Medulla oblongata (tissue), 1 donor: ENCODE data around the gene KIRREL3.

Experiments used
- DNase-seq: peaks from one replicate; pipeline ENCODE4 v3.0.0-alpha.2; 2015; ENCODE audit errors: extremely low spot score

Gene KIRREL3

DNA sequence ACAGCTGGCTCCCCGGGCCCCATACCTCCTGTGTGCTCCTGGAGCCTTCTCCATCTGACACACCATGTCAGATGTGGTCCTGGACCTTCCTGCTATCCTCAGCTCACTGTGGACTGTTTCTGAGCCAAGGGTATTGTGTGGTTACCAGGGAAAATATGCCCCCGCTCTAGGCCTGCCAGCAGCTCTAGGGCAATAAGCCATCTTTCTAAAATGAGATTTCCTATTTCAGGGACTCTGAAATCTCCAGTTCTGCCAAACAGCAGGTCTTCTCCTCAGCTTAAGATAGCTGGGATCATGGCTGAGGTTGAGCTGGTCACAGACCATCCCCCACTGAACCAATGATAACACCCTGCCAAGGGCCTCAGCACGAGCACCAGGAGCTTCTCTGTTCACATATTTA, 417.5 kb downstream of the KIRREL3 start:
- DNase-seq, result no peak

DNA sequence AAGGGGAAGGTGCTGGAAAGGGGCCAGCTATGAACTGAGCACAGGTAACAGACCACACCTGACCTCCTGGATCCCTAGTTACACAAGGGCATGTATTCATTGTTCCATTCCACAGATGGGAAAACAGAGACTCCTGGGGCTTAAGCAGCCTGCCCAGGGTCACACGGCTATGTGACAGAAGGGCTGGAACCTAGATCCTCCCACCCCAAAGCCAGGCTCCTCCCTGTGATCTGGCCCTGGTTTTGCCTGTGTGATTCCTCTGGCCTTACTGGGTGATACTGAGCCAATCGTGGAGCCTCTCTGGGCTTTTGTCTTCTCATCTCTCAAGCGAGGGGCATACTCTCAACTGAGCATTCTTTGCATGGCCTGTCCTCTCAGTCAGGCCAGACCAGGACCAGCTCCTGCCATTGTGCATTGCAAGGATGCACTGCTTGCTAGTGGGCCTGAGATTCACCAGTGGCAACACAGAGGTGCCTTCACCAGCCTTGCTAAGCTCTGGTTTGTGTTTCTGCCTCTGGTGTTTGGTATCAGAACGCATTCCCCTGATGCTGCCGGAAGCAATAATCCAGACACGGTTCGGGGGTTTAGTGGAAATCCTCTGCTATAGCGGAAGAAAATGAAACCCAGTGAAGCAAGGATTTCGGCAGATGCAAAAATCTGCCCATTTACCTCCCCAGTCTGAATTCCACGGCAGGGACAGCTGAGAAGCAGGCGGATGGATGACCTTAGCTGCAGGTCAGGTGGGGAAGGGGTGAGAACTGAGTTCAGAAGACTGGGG, 418.5 kb downstream of the KIRREL3 start:
- no peak for DNase-seq

DNA sequence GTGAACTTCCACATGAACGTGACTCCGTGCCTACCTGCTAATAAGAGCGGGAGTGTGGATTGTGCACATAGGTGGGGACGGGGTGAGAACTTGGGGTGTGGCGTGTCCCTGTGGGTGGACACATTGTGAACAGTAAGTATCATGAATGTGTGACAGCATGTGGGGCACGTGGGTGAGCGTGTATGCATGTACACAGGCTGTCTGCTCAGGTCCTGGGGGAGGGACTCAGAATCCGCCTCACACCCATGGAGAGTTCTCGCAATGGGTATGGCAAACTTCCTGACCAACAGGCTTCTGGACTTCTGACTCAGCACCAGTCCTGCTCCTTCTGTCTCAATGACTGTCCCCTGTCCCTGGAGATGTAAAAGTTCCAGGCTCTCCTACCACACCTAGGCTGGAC, 422.1 kb downstream of the KIRREL3 start:
- DNase-seq, result no peak

DNA sequence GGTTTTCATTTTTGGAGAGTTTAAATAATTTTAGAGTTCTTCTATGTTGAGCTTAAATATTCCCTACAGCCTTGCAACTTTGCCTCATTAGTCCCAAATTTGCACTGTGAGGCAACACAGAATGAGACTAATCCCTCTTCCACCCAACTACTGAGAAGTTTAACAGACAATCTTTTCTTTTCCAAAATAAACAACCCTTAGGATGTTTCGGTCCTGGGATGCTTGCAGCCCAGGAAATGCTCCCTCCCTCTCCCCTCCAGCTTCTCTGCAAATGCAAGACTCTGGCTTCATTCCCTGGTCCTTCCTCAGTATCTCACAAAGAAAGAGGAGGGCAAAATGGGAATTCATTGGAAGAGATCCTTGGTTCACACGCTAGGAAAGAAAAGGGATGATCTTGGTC, 422.5 kb downstream of the KIRREL3 start:
- DNase-seq, result no peak

DNA sequence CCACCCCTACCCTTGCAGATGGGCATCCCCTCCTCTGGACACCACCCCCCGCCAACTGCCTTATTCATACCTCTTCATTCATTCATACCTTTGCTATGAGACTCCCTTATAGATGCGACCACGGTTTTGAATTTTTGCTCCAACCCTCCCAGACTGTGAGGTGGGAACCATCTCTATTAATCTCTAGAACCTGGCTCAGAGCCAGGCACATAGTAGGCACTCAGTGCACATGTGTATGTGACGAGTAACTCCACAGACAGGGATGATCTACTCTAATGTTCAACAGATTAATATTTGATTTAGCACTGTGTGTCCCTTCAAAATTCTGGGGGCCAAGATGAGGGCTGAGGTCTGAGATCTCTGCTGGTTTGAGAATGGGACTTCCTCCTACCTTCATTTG, 424.7 kb downstream of the KIRREL3 start:
- no peak for DNase-seq

DNA sequence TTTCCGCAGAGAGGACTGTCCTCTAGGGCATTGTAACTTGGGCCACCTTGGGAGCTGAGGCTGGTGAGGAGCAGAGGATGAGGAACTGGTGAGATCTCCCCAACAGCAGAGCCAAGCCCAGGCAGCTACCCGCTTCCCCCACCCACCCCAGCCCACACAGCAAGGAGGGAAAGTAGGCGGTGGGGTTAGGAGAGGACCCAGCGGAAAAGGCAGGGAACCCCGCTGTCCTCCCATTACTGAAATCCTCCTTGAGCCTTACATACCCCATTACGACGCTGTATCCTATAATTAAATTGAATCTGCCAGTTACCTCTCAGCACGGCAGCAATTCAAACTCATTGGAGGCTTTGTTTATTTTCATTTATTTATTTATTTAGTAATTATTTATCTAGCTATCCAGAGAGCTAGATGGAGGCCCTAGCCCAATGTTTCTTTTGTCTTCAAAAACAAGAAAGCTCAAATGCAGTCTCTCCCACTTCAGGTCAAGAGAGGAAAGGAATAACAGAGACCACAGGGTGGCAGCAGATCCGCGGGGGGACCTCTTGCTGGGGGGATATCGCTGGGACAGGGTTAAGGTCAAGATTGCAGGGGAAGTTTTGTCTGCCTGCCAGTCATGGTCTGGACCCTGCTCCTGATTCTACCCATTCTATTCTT, 427.1 kb downstream of the KIRREL3 start:
- DNase-seq, result no peak

DNA sequence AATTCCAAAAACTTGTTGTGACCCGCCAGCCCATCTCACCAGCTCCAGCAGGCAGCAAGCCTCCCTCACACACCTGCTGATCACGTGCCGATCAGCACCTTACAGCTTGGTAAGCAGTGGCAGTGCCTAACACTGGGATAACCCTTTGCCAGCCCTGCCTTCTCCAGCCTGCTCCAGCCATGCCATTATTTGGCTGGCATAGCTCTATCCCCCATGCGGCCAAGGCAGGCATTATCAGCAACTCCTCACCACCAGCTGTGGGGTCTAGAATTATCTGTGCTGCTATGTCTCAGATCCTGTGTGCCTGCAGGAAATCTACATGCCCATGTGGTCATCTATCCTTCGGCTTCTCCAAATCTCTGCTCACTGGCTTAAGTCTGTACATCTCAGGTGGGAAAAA, 430.1 kb downstream of the KIRREL3 start:
- no peak for DNase-seq

DNA sequence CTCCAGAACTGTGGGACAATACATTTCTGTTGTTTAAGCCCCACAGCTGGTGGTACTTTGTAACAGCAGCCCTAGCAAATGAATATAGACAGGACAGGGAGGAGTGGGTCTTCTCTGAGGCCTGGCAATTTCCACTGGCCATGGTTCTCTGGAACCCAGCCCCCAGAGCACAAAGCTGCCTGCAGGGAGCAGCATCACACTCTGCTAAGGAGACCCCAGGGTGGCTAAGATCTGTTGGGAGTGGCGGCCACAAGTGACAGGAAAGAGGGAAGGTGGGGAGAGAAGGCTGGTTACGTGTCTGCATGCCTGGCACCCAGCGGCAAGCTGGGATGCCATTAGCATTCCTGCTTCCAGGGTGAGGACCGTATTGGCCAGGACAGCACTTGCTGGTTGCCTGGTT, 433.2 kb downstream of the KIRREL3 start:
- DNase-seq, result no peak

DNA sequence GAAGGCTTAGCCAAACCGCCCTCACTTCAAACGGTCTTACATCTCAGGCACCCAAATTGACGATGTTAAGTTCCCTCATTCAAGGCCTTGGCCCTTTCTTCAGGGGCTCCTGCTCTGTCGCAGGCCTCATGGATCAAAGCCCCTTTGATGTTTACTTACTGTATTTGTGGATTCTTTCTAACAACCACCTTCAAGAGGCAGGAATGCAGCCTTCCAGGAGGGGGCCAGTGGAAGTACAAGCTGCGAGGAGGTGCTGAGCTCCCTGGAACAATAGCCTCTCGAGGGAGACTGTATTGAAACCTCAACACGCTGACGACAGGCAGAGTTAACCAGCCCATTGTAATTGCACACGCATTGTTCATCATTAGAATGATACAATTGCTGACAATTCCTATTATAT, 436.0 kb downstream of the KIRREL3 start:
- DNase-seq, result no peak

DNA sequence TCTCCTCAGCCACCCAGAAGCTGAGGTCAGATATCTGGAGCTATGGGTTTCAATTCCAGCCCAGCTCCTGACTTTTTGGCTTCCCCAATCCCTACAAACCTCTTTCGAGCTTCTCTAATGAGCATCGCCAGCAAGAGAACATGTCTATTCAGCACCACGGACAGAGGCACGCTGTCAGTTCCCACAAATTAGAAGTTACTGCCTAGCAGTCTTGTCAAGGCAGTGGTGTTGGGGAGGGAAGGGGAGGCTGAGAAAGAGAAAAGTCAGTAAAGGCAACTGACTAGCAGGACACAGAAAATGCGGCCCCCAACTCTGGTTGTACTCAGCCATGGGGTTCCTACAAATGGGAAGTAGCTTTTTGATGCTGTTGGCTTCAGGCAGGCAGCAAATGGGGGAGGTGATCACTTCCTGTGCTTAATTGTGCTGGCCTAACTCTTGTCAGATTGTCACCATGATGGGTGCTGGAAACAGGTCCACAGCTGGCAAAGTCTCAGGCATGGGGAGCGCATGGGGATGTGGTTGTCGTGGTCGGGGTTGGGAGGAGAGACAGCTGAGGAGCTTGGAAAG, 439.2 kb downstream of the KIRREL3 start:
- peak; percentile 36 for DNase-seq

DNA sequence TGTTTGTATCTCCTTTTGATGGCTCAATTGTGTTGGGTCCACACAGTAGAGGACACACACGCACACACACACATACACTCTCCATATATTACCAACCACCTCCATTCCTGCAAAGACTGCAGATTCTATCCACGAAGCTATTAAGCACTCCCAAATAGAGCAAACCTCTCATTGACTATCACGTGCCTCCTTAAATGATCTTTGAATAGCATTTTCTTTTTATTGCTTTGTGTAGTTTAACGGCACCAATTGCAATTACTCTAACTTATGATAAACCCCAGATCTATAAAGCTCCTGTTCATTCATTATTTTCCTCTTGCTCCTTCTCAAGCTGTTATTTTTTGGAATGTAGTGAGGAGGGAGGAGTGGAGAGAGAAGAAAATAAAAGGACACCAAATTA, 440.3 kb downstream of the KIRREL3 start:
- DNase-seq, result no peak

DNA sequence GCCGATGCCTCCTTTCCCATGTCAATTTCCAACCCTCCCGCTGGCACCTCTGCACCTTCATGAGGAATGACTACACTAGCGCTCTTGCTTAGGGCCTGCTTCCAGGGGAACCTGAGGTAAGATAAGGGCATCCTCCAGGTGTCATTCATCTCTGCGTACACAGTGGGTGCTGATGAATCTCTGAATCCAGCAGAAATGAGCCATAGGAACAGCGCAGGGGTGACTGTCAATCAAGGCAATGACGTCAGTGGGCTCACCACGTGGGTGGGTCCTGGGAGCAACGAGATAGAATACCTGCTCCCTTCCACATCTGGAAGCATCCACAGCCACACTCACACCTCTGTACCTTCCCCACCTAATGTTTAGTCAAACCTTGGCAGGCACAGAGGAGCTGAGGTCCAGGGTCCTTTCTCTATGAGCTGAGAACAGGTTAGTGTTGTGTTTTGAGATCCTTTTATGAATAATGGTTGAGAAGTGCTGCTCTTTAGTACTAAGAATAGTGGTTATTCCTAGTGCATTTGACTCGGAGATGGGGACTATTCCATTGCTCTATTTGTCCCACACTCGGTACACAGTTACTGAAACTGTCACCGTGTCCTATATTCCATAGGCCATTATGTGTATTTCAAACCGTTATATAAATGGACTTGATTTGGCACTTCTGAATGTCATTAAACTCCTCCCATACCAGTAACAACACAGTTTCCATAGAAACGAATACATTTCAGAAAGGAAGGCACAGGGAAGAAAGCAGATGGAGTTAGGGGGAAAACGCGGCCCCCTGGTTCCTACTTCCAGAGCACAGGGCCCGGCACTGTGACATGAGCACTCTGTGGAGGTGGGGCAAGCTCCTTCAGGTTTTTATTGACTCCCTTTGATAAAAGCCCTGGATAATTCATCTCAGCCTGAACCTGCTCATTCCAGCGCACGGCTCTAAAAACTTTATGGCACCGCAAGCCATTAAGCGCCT, 451.7 kb downstream of the KIRREL3 start:
- DNase-seq, result no peak

DNA sequence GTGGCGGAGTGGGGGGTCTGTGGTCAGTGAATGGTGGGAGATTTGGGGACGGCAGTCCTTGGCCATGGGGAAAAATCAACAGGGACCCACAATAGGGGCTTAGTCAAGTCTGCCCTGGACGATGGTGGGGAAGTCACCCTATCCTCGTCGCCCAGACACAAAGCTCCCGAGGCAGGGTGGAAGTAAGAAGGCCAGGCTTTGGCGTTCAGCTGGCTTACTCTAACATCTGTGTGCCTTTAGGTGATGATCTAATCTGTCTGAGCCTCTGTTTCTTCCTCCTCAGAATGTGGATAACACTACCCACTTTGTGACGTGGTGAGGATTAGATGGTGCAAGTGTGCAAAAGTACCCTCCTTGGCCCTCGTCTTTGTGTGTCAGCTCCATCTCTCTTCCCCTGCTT, 452.9 kb downstream of the KIRREL3 start:
- DNase-seq, result no peak

DNA sequence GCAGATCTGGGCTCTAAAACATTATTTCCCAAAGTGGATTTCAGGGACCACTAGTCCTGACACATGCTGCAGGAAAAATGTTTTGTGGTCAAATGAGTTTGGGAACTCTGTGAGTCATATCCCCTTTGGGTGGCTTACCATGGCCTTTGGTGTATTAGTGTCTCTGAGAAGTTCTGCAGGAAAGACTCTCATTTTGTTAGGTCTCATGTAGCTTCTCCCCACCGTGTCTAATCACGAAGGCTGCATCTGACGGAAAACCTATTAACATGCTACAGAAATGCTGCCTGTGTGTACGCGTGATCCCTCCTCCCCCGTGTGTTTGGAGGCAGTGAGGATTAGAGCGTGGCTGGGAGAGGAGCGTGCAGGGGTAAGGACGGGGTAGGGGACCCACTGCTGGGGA, 453.4 kb downstream of the KIRREL3 start:
- DNase-seq, result no peak

DNA sequence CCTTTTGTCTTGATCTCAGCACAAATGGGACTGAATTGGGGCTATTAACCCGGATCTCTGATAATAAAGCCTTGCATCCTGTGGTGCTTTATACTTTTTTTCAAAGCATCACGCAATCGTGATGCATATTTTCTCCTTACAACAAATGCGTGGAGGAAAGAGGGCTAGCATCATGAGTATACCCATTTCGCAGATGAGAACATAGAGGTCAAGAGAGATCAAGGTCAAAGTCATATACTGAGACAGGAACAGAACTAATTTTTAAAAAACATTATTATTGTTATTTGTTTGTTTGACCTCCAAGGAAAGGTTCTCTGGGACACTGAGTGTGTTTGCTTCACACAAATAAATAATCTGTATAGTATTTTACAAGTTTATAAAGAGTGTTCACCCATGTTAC, 453.9 kb downstream of the KIRREL3 start:
- DNase-seq, result no peak

DNA sequence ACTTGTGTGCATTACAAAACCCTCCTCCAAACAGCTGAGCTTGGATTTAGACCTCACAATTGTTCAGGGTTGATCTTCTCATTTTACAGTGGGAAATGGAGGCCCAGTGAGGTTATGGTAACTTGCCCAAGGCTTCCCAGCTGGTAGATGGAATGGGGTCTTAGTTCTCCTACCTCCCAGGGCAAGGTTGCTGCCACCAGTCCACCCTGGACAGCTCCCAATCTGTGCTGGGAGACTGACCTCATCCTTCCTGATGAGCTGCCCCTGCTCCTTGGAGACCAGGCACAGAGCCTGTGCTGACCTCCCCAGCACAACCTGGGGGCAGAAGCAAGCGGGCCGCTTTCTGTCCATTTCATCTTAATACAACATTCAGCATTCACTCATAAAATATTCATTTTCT, 454.4 kb downstream of the KIRREL3 start:
- DNase-seq, result no peak

DNA sequence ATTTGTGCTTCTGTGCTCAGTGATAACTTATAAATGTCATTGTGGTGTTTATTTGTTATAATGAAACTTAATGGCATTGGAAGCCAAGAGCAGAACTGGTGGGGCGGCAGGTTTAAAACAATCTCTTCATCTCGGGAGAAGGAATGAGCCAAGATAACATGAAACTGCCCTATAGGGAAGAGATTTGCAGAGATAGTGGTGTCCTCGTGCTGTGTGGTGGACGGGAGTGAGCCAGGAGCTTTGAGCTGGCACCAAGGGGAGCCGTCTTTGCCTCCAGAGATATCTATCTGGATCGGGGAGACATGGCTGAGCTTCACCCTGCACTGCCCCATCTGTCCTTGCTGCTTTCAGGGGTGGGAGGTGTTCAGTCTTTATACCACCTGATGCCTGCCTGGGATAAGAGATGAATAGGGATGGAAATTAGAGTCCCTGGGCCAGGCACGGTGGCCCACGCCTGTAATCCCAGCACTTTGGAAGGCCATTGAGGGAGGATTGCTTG, 455.5 kb downstream of the KIRREL3 start:
- no peak for DNase-seq

DNA sequence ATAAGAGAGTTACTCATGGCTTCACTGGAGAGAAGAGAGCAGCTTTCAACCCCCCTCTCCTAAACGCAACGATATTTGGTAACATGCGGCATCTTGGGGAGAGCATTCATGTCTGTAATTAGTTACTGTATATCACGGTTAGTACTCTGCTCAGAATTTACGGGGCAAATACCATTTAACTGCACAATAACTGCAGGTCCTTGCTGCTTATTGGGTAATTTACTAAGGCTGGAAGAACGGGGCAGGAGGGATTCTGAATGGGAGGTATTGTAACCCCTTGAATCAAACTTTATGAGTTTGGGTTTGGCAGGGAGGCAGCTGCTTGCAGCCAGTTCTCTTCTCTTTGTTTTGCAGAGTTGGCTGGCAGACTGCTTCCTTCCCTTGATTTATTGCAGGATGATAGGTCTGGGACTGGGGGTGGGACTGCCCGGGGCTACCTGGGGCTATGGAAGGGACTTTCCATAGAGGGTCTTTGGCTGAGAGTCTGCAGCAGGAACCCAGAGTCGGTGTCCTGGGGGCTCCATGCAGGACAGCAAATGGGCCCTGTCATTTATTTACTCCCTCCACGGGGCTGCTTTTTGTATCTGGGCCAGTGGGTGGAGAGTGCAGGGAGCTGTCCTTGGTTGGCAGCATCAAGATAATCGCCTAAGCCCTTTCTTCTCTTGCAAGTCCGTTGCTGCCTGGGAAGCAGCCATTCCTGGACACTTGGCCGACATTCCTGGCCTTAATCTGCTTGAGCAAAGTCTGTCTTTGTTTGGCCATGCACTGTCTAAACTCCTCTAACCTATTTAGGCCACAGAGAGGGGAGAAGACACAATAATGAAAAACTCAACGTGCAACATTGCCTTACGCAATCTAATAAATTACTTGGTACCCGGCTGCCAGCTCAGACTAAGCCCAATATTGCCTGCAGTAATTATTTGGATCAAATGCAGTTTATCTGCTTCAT, 456.2 kb downstream of the KIRREL3 start:
- peak; percentile 81 for DNase-seq

DNA sequence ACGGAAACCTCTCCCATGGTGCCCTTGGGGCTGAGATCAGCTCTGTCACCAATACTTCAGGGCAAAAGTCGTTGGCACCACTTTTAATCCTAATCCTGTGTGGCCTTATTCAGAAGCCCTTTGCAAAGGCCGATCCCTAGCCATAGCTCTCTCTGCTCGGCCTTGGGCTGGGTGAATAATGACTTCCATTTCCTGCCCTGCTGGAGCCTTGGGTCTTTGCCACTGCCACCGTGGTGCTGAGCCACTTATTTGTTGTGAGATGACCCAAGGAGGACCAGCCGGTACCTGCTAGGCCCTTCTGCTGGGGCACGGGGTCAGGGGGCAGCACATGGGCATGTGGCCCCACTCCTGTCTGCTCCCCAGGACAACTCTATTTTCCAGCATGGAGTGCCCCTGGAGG, 456.9 kb downstream of the KIRREL3 start:
- DNase-seq, result no peak

DNA sequence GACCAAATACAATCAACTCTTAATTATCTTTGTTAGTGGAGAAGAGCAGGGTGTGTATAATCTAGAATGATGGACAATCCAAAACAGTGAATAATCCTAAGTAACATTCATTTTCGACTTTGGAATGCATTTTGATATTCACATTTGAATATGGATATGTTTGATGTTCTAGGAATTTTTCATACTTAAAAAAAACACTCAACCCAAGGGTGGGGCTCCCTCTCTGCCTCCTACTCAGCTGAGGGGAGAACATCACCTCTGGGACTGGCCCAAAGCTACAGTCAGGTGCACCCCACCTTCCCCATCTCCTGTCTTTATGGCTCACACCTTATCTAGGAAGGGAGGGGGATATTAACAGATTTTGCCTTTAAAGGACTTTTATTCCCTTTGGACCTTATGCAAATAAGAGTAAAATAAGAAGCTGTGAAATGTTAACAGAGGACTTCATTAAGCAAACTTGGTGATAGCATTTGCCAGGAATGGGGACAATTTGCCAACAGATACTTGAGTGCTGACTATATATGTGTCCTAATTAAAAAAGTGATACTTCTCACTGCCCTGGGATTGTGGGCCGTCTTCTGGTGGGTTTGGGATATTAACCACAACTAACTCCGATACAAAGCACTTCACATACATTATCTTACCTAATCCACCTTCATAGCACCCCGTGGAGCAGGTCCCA, 458.1 kb downstream of the KIRREL3 start:
- no peak for DNase-seq
